Neural cell (in vitro differentiated cells): ENCODE measurements around the gene IMMP1L.

Experiments used
- EZH2 ChIP-seq: fragments of 200-600, 300-800 bp; shearing (Covaris generic), sonication (generic); IDR thresholded peaks from 2 replicates; pipeline ENCODE4 v1.6.1; 2014; ENCODE audit warnings: antibody characterized with exemption, low read length, borderline replicate concordance, mild to moderate bottlenecking; ENCODE audit not compliant: insufficient read depth, poor library complexity, severe bottlenecking
- POLR2AphosphoS5 ChIP-seq: IDR thresholded peaks from 2 replicates; pipeline ENCODE4 v1.6.1; 2012
- RAD21 ChIP-seq: fragments of 450-650 bp; conservative IDR thresholded peaks from 2 replicates; pipeline ENCODE4 v1.6.1; 2014; ENCODE audit warnings: antibody characterized with exemption, mild to moderate bottlenecking, moderate library complexity
- TAF1 ChIP-seq: IDR thresholded peaks from 2 replicates; pipeline ENCODE4 v1.6.1; 2012; ENCODE audit warnings: low read depth
- TF ChIP-seq, protein P1 (sequence below): IDR thresholded peaks from 2 replicates; pipeline ENCODE4 v1.6.1; 2012; ENCODE audit warnings: borderline replicate concordance

DNA sequence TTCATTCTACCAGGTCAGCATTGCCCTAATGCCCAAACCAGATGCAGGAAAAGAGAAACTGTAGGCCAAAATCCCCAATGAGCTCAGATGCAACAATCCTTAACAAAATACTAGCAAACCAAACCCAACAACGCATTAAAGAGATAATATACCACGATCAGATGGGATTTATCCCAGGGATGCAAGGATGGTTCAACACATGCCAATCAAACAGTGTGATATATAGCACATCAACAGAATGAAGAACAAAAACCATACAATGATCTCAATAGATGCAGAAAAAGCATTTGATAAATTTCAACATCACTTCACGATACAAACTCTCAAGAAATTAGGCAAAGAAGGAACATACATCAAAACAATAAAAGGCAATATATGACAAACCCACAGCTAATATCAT lies 45.0 kb downstream of the IMMP1L start:
- TF ChIP-seq, protein P1, sequence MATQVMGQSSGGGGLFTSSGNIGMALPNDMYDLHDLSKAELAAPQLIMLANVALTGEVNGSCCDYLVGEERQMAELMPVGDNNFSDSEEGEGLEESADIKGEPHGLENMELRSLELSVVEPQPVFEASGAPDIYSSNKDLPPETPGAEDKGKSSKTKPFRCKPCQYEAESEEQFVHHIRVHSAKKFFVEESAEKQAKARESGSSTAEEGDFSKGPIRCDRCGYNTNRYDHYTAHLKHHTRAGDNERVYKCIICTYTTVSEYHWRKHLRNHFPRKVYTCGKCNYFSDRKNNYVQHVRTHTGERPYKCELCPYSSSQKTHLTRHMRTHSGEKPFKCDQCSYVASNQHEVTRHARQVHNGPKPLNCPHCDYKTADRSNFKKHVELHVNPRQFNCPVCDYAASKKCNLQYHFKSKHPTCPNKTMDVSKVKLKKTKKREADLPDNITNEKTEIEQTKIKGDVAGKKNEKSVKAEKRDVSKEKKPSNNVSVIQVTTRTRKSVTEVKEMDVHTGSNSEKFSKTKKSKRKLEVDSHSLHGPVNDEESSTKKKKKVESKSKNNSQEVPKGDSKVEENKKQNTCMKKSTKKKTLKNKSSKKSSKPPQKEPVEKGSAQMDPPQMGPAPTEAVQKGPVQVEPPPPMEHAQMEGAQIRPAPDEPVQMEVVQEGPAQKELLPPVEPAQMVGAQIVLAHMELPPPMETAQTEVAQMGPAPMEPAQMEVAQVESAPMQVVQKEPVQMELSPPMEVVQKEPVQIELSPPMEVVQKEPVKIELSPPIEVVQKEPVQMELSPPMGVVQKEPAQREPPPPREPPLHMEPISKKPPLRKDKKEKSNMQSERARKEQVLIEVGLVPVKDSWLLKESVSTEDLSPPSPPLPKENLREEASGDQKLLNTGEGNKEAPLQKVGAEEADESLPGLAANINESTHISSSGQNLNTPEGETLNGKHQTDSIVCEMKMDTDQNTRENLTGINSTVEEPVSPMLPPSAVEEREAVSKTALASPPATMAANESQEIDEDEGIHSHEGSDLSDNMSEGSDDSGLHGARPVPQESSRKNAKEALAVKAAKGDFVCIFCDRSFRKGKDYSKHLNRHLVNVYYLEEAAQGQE: no peak
- TF ChIP-seq TAF1 (no peak), POLR2AphosphoS5 (no peak), EZH2 (no peak), RAD21 (no peak)
